ENCODE results near the gene EIF3I.

Gene EIF3I

DNA sequence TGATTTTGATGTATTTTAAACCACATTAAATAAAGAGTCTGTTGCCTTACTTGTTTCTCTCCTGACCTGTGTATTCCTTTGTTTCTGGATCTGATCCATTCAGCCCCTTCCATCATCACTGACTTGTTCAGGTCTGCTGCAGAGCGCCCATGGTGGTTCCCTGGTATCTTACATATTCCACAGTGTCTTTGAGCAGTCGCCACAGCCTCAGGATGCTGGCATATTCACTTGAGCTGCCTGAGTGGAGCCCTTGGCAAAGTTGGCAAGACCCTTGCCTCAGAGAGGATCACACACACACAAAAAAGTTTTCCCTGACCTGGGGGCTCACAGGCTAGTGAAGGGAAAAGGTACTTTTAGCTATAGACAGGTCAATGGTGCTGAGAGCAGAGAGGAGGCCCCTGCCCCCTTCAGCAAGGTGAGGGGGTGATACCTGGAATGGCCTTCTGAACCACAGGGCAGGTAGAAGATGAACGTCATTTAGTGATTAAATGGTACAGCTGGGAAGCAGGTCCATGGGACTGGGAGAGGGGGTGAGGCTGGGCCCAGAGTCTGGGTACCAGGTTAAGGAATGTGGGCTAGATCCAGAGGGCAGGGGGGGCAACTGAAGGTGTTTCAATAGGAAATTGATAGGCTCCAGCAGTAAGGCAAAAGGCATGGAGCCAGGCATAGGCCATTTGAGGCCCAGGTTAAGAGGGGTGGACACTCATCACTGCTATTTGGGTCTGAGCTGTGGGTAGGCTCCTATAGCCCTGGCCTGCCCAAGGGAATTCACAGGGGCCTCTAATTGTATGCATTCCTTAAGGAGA, 23.8 kb upstream of the EIF3I start:
- no peak for DNase-seq (ENCODE audit: low spot score)

DNA sequence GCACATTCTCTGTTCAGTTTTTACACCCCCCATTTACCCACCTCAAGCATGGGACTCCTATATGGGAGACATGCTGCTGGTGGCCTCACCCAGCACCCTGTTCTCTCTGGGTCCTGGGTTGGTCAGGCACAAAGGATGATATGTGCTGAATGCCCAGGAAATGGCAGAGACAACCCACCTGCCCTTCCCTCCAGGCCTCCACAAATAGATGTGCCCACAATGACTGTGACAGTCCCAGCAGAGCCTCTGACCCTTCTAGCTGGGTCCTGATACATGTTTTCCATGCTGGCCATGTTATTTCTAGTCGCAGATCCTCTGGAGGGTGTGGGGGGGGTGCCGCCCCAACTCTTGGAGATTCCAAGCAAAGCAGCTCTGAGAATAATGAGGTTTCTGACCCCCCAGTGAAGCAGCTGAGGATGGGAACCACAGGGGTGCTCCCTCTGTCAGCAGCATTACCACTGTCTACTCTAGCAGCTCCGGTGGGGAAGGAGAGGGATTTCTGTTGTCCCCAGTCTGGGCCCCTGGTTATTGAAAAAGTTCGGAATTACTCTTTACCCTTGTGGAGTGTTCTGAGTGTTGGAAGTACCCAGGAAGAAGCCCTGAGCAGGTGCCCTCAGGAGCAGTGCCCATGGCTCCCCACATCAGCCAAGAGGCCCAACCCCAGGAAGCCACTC, 23.0 kb upstream of the EIF3I start:
- DNase-seq (ENCODE audit: low spot score): no peak

DNA sequence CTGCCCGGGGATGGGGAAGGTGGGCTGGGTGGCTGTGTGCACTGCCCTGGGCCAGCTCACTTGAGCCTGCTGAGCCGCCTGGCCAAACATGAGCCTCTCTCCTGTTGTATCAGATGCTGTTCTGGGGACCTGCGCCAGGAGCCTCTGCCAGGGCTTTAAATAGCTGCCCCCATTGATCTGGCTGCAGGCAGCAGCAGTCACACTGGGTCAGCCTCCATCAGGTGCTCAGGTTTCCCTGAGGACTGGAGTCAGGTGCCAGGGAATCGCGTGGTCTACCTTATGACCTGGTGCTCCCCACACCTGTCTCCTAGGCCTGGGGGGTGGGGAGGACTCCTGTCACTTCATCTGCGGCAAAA, 22.5 kb upstream of the EIF3I start:
- DNase-seq (ENCODE audit: low spot score): no peak

DNA sequence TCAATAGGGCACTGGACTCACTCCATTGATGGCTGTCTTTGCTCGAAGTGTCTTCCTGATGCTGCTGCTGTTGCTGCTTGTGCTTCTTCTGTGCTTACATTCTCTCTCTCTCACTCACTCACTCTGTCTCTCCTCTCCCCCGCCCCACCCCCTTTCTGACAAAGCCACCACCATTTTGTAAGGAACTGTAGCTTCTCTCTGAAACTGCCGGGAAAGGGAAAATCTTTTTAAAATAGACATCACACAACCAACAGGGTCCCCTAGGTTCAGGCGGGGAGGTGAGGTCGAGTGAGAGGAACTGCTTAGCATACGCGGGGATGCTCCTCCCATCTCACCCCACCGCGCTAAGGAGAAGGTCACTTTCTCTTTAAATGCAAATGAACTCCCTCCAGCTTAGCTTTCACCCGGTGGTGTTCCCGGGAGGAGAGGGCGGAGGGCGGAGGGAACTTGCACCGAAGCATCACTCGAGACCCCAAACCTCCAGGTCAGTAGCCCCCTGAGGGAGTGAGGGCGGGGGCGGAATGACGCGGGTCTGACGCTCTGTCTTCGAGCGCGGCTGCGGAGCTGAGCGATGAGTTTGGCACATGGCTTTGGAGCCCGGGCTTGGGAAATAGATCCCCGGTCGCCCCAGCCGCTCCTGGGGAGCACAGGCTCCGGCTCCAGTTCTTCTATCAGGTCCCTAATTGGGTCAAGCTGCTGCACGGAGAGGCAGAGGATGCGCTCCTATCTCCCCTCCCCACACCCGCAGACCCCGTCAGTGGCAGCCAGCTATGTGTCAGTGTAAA, 21.8 kb upstream of the EIF3I start, which contains the start of gene CCDC28B:
TSS of gene CCDC28B (plus strand) at position 370 of the 785 bp plus-strand sequence. CDS start 1,341 bp downstream, outside the sequence.
- peak; percentile 56 for DNase-seq (ENCODE audit: low spot score)

DNA sequence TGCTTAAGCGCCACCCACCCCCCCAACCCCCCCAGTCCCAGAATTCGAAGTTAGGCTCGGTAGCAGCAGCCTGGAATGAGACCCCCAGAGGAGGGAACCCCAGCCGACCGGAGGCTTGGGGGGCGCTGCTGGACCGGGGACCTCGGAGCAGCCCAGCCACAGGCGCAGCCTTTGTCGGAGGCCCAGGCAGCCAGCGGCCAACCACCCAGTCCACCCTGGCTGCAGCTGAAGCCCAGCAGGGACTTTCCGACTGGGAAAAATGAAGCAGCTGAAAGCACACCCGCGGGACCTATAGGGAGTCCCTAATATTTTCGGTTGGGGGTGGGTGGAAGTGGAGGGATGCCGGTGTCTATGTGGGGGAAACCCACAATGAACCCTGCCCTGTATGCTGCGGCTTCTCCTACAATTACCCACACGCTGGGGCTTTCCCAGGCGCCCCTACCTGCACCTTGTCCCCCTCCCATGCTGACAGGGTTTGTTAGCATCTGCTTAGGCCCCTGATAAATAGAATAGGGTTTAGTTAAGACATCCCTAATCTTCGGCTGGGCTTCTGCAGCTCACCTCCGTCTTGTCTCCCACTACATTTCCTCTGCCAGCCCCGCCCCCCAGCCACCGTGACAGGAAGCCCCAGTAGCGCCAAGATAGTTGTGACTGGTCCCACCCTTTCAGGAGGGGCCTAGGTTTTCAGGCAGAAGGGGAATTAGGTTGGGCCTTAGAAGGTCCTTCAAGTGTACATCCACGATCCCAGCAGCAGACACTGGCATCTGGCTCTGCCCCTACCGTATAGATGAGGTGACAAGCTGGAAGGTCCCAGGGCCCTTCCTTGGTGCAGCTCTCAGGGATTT, 21.0 kb upstream of the EIF3I start:
- no peak for DNase-seq (ENCODE audit: low spot score)

DNA sequence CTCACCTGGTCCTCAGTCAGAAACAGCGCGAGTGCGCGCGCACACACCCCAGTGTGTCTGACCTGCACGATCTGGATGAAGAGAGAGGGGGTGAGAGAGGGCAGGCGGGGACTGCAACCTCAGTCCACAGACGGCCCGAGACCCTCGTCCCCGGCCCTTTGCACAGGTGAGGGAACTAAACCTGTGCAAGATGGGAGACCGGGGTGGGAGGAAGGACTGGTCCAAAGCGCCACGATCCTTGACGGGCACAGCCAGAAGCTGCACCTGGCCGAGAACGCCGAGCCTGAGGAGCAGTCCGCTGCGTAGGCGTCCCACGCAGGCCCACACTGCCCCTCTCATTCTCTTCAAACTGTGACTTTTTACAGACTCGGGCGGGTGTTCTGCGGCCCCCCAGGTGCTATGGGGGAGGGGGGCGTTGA, 17.3 kb upstream of the EIF3I start:
- no peak for DNase-seq (ENCODE audit: low spot score)

DNA sequence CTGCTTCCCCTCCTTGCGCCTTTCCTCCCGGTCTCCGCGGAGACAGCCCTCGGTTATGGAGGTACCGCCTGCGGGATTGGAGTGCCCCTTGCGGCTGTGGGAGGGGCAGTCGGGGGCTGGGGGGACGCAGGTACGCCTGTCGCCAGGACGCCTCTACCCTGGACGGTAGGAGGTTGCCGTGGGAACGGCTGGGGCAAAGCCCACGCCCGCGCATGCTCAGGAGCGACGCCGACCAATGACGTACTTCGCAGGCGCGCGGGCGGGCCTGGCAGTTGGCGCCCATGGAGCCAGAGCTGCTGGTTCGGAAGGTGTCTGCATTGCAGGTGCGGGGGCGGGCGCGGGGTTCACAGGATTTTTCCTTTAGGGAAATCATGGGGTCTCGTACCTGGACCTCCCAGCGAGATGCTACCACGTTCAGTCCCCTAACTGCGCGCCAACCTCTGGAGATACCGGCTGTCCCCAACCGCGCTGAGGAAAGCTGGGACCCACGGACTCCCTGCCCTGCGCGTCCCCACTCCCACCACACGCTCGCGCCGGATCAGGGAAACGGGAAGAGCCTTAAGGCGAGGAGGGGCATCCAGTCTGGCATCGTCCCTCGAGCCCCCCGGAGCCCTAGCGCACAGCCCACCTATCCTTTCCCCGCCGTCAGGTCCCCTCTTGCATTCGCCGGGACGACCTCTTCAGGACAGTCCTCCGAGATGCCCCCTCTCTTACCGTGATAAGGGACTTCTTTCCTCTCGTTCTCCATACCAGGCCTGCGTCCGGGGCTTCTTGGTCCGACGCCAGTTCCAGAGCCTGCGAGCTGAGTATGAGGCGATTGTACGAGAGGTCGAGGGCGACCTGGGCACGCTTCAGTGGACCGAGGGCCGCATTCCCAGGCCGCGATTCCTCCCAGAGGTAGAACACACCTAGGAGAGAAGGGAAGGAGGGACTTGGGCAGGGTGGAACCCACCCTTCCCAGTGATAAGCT, 16.5 kb upstream of the EIF3I start, which contains the start of gene IQCC:
TSS of gene IQCC (plus strand) at position 271 of the 970 bp plus-strand sequence. CDS start at position 282, 11 bp downstream.
- DNase-seq (ENCODE audit: low spot score): peak; percentile 76

DNA sequence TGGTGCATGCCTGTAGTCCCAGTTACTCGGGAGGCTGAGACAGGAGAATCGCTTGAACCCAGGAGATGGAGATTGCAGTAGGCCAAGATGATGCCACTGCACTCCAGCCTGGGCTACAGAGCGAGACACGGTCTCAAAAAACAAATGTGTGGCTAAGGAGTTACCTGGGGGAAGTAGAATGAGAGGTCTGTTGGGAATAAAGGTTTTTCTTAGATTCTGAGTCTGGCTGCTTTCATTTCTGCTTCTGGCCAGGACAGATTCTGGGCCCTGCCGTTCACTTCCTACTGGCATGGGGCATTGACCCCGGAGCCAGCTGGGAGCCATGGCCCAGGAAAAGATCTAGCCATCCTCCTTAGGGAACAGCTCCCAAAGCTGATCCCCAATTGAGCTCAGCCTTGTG, 13.7 kb upstream of the EIF3I start:
- DNase-seq (ENCODE audit: low spot score): no peak

DNA sequence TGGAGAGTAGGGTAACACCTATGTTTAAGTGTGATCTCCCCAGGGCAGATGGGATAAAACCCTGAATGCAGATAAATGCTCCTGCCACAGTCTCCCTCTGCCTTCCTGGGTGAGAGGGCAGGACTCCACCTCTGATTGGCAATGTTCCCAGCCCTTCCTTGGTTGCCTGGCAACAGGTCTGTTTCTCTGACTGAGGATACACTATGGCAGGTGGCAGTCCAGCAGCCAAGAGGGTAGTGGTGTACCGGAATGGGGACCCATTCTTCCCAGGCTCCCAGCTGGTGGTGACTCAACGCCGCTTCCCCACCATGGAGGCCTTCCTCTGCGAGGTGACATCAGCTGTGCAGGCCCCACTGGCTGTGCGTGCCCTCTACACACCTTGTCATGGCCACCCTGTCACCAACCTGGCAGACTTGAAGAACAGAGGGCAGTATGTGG, 13.3 kb upstream of the EIF3I start, which contains the start of gene DCDC2B:
TSS of gene DCDC2B (plus strand) at position 199 of the 438 bp plus-strand sequence. CDS start at position 204, 5 bp downstream.
- no peak for DNase-seq (ENCODE audit: low spot score)

DNA sequence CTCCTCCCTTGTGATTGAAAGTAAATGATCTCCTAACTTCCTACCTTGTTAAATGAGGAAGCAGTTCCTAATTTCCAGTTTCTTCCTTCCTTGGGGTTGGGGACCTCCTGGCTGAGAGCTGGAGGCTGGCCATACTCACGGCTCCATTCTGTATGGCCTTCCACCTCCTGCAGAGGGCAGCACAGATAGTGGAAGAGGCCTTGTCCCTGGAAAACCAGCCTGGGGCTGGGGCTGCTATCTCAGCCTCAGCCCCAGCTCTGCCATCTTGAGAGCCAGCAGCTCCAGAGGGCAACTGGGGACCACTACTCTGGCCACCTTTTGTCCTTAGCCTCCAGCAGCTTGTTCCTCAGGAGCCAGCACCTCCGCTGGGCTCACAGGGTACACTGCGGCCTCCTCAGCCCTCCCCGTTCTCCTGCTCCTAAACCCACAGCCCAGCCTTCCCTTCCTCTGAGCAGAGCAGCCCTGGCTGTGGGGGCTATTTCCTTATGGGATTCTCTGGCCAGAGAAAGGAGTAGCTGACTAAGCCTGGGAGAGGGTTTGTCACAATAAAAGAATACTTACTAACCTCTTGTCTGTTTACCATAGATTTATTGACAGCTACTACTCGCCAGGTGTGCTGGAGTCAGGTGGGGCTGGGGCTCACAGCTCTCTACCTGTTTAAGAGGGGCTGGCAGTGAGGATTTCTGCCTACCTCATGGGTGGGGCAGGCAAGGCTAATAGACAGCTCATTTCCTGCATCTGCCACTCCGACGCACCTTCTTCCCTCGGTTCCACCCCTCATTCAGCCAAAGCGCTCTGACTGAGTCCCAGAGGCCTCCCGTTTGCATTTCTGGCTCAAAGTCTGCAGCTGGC, 6.4 kb upstream of the EIF3I start:
- DNase-seq (ENCODE audit: low spot score): peak; percentile 74

DNA sequence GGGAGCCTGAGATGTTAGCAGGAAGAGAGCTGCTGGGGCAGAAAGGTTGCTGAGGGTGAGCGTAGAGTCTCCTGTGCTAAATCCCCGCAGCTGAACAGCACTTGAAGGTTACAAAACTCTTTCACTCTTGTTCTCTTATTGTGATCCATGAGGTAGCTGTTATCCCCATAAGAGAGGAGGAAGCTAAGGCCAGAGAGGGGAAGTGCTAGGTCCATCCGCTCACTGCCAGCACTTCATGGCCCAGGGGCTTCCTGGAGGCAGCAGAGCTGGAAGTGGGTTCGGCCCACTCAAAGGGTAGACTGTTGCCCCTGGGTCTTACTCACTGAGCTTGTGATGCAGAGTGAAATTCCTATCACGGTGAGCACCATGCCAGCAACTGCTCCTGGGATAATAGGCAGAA, 5.6 kb upstream of the EIF3I start:
- DNase-seq (ENCODE audit: low spot score): no peak

DNA sequence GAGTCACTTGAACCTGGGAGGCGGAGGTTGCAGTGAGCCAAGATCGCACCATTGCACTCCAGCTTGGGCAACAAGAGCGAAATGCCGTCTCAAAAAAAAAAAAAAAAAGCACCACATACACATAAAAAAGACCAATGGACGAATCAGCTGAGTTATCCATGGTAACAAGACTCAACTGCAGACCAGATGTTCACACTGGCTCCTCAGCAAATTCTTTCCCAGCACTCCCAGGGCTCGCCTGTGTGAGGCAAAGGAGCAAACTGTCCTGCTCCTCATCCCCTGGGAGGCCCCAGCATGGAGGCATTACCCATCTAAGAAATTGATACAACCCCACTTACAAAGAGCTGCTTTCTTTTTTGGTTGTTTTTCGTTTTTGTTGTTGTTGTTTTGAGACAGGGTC, 3.2 kb upstream of the EIF3I start:
- DNase-seq (ENCODE audit: low spot score): no peak

DNA sequence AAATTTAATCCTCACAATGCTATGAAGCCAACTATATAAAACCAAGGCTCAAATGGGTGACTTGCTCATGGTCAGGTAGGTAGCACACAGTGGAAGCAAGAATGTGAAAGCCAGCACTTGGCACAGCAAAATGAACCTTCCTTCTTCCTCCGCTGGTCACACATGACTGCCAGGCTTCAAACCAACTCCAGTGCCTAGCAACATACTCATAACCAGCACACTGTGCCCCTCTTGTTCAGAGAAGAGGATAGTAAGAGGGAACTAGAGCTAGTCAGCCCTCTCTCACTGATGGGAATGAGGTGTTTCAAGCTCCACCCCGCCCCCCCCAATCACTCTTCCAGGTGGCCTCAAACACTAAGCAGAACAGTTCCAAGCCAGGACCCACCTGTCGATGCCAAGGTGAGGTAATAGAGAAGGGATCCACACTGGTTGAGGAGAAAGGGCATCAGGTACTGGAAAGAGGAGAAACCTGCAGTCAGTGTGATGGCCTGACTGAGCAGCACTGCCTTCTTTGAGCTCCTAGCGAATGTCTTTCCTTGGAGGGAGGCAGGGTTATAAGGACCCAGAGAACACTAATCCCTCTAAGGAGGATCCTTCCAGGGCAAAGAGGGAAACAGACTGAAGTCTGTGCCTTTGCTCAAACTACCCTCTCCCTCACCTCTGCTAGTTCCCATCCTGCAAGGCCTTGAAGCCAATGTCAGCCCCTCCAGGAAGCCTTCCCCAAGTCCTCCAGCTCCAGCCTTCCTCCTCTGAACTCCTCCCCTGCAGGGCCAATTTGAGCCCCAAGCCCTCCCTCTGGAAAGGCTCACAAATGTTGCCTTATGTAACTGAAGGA, 1.2 kb upstream of the EIF3I start:
- DNase-seq (ENCODE audit: low spot score): no peak

DNA sequence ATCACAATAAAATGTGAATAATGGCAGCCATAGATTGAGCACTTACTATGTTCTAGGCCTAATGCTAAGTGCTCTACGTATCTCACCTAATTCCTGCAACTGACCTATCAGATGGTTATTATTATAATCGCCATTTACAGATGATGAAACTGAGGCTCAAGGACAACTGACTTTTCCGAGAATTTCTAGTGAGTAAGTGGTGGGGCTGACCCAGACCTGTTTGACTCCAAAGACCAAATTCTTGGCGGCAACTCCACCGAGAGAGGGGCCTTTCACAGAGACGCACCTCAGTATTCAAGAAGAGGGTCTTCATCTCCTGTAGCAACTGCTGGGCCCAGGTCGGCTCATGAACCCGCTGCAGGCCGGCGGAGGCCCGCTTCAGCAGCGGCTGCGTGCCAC, 627 bp upstream of the EIF3I start:
- no peak for DNase-seq (ENCODE audit: low spot score)

DNA sequence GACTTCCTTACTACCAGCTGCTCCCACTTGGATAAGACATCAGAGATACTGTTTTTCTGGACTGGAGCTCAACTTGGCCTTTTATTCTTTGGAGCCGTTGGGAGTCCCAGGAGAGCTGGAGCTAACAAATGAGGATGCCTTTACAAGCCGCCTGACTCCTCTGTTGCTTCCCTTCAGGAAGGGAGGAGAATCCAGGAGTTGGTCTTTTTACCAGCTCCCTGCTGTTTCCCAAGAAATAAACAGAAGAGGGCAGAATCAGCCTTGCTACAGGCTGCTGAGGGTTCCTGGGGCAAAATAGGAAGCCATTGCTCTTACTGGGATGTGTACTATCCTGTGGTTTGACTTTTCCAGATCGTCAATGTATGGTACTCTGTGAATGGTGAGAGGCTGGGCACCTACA, 1.5 kb downstream of the EIF3I start:
- no peak for DNase-seq (ENCODE audit: low spot score)

DNA sequence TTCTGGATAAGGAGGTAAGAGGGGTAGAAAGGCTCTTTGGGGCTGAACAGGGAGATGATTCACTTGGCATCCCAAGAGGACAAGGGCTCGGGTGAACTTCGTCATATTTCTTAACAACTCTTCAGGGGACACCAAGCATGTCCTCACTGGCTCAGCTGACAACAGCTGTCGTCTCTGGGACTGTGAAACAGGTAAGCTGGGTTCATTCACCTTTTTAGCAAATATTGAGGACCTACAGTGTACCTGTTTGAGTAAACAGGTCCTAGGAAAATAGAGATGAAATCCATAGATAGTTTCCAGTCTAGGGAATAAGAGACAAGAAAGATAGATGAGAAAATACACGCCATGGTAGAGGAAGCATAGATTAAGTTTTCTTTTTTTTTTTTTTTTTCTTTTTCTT, 2.1 kb downstream of the EIF3I start:
- DNase-seq (ENCODE audit: low spot score): no peak

DNA sequence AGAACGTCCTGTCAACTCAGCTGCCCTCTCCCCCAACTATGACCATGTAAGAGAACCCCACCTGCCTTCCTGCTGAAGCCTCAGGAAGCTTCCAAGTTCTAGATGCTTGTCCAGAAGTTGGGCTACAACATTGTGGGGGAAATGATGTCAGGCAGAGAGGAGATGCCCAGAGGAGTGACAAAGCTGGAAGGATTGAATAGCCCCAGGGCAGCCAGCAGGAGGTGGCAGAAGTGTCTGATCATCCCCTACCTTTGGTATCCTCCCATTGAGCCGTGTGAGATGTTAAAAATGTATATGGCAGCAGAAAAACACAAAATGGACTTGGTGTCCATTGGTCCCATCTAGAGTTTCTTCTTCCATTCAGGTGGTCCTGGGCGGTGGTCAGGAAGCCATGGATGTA, 6.6 kb downstream of the EIF3I start:
- no peak for DNase-seq (ENCODE audit: low spot score)

DNA sequence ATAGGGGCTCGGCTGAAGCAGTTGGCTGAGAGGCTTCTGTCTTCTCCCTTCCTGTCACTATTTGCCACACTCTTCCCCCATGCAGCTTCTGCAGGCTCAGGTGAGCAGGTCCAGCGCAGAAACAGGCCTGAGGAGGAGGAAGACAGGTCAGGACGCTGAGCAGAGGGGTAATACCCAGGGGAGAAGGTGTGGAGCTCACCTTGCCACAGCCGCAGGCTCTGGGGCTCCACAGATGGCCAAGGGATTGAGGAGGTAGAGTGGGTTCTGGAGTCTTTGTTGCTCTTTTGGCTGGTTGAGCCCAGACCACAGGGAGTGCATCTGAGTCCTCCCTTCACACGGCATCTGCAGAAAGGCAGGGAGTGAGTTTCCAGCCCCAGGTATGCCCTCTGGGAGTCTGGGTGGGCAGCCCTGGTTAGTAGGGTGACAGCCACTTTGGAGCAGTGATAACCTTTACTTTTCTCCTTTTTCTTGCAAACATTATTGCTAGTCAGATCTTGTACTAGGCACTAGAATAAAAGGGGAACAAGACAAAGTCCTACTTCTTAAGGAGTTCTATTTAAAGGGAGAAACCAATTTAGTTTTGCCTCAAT, 9.7 kb downstream of the EIF3I start:
- DNase-seq (ENCODE audit: low spot score): no peak
